HepG2 (cell line): Measurements from ENCODE around the gene FXYD6. TPM values are rescaled to one million over a fixed set of nuclear protein-coding genes. Genes with fewer than 3 reads are reported as not detected.
A peak's percentile ranks its signal among the peaks of the same experiment; 100 is the strongest.

Experiments
- BRCA1 ChIP-seq: sonication (generic); formaldehyde crosslinking; IDR thresholded peaks from 2 replicates; pipeline ENCODE4 v1.4.0; 2020; ENCODE audit warnings: missing genetic modification reagents
- DPF2 ChIP-seq: sonication (generic); formaldehyde crosslinking; IDR thresholded peaks from 2 replicates; pipeline ENCODE4 v1.4.0; 2020; ENCODE audit warnings: mild to moderate bottlenecking, low read depth, missing genetic modification reagents, borderline replicate concordance
- FOSL2 ChIP-seq: sonication (generic); formaldehyde crosslinking; IDR thresholded peaks from 2 replicates; pipeline ENCODE4 v1.4.0; 2020; ENCODE audit warnings: missing genetic modification reagents
- GATAD1 ChIP-seq: IDR thresholded peaks from 2 replicates; pipeline ENCODE4 v1.6.1; 2016; ENCODE audit warnings: missing genetic modification reagents, missing compliant biosample characterization
- GTF2F1 ChIP-seq: fragments of 150-350 bp; IDR thresholded peaks from 2 replicates; pipeline ENCODE4 v1.6.1; 2014; ENCODE audit warnings: low read length
- HOXA7 ChIP-seq: sonication (generic); formaldehyde crosslinking; IDR thresholded peaks from 2 replicates; pipeline ENCODE4 v1.8.1; 2022; ENCODE audit warnings: mild to moderate bottlenecking, missing genetic modification reagents, moderate library complexity
- KAT7 ChIP-seq: IDR thresholded peaks from 2 replicates; pipeline ENCODE4 v1.6.1; 2018; ENCODE audit warnings: borderline replicate concordance, missing compliant biosample characterization
- KMT2B ChIP-seq: IDR thresholded peaks from 2 replicates; pipeline ENCODE4 v1.6.1; 2016; ENCODE audit warnings: missing genetic modification reagents, missing compliant biosample characterization
- MAX ChIP-seq: IDR thresholded peaks from 2 replicates; pipeline ENCODE4 v1.6.1; 2012; ENCODE audit warnings: inconsistent platforms
- MBNL3 ChIP-seq: fragments of 250-450 bp; sonication (Bioruptor Pico); conservative IDR thresholded peaks from 2 replicates; pipeline ENCODE4 v1.8.0; 2022; ENCODE audit warnings: mild to moderate bottlenecking, inconsistent platforms
- NCOA5 ChIP-seq: sonication (generic); formaldehyde crosslinking; IDR thresholded peaks from 2 replicates; pipeline ENCODE4 v1.4.0; 2020; ENCODE audit warnings: missing genetic modification reagents
- NR2F6 ChIP-seq, 2 experiments: IDR thresholded peaks; 2 replicates each; pipeline ENCODE4 v1.6.1; 2016; ENCODE audit warnings: antibody characterized with exemption in 1 of 2, mild to moderate bottlenecking in 1 of 2
- PHF21A ChIP-seq: sonication (generic); formaldehyde crosslinking; IDR thresholded peaks from 2 replicates; pipeline ENCODE4 v1.5.0; 2020; ENCODE audit warnings: mild to moderate bottlenecking, missing genetic modification reagents
- PHF5A ChIP-seq: IDR thresholded peaks from one replicate; pipeline ENCODE4 v1.6.1; 2018; ENCODE audit warnings: low read depth, missing genetic modification reagents; ENCODE audit not compliant: unreplicated experiment
- PRDM4 ChIP-seq: sonication (generic); formaldehyde crosslinking; IDR thresholded peaks from 2 replicates; pipeline ENCODE4 v1.9.0; 2021; ENCODE audit warnings: missing genetic modification reagents, borderline replicate concordance
- RBFOX2 ChIP-seq: fragments of 200-400 bp; formaldehyde crosslinking; IDR thresholded peaks from 2 replicates; pipeline ENCODE4 v1.6.1; 2017; ENCODE audit warnings: low read depth, mild to moderate bottlenecking, low read length
- RORA ChIP-seq: sonication (generic); formaldehyde crosslinking; IDR thresholded peaks from 2 replicates; pipeline ENCODE4 v1.5.0; 2020; ENCODE audit warnings: mild to moderate bottlenecking, missing genetic modification reagents, moderate library complexity
- SETDB1 ChIP-seq: sonication (generic); formaldehyde crosslinking; IDR thresholded peaks from 2 replicates; pipeline ENCODE4 v1.5.1; 2020; ENCODE audit warnings: missing genetic modification reagents, mild to moderate bottlenecking, borderline replicate concordance
- SKI ChIP-seq: fragments of 450-650 bp; IDR thresholded peaks from one replicate; pipeline ENCODE4 v1.6.1; 2018; ENCODE audit warnings: mild to moderate bottlenecking; ENCODE audit not compliant: partially characterized antibody
- SRSF9 ChIP-seq: fragments of 200-400 bp; formaldehyde crosslinking; IDR thresholded peaks from 2 replicates; pipeline ENCODE4 v1.6.1; 2018; ENCODE audit warnings: borderline replicate concordance, mild to moderate bottlenecking, low read depth, low read length; ENCODE audit not compliant: insufficient read depth, poor library complexity, severe bottlenecking
- TEAD2 ChIP-seq: sonication (generic); formaldehyde crosslinking; IDR thresholded peaks from 2 replicates; pipeline ENCODE4 v1.9.0; 2021; ENCODE audit warnings: missing genetic modification reagents
- TGIF2 ChIP-seq: IDR thresholded peaks from 2 replicates; pipeline ENCODE4 v1.6.1; 2016; ENCODE audit warnings: control low read depth, missing compliant biosample characterization
- ZBTB38 ChIP-seq: sonication (generic); formaldehyde crosslinking; IDR thresholded peaks from 2 replicates; pipeline ENCODE4 v1.5.1; 2020; ENCODE audit warnings: mild to moderate bottlenecking, missing genetic modification reagents
- ZNF629 ChIP-seq: sonication (generic); formaldehyde crosslinking; conservative IDR thresholded peaks from 2 replicates; pipeline ENCODE4 v1.5.0; 2020; ENCODE audit warnings: missing genetic modification reagents
- ZNF775 ChIP-seq: sonication (generic); formaldehyde crosslinking; IDR thresholded peaks from 2 replicates; pipeline ENCODE4 v1.4.0; 2020; ENCODE audit warnings: missing genetic modification reagents, mild to moderate bottlenecking, moderate library complexity, borderline replicate concordance
- ZNF883 ChIP-seq: sonication (generic); formaldehyde crosslinking; IDR thresholded peaks from 2 replicates; pipeline ENCODE4 v1.5.1; 2020; ENCODE audit warnings: mild to moderate bottlenecking, missing genetic modification reagents; ENCODE audit errors: not compliant biosample characterization
- ZXDC ChIP-seq: sonication (generic); formaldehyde crosslinking; IDR thresholded peaks from 2 replicates; pipeline ENCODE4 v1.5.0; 2020; ENCODE audit warnings: mild to moderate bottlenecking, missing genetic modification reagents
- ZZZ3 ChIP-seq: sonication (generic); formaldehyde crosslinking; IDR thresholded peaks from 2 replicates; pipeline ENCODE4 v1.4.0; 2020; ENCODE audit warnings: missing genetic modification reagents, mild to moderate bottlenecking, borderline replicate concordance
- polyA plus RNA-seq, 8 experiments: library from polyadenylated mRNA; depleted of rRNA in 3 of 8; stranded (reverse) in 7 of 8; unstranded in 1 of 8; fragments of >200 nt; fragmentation: Illumina TruSeq in 4 of 8; extraction: Trizol in 4 of 8; gene quantifications; 2 replicates each; pipeline versions ENCODE4 v1.2.1 to v1.2.3, GENCODE V29; 2011 to 2016; ENCODE audit warnings: low read depth in 4 of 8, missing spikeins in 1 of 8, mixed read lengths in 1 of 8; ENCODE audit not compliant: insufficient read depth in 1 of 8
- total RNA-seq, 5 experiments: library from RNA; depleted of rRNA; stranded (reverse); fragments of >200 nt; fragmentation: Illumina TruSeq; extraction: Trizol; gene quantifications; 2 replicates each; pipeline ENCODE4 v1.2.3, GENCODE V29; 2016; ENCODE audit warnings: low read depth in 1 of 5

FXYD6 gene
- total and polyA plus RNA-seq, 2 of the 13 experiments (the other 11 are each of a cell fraction or from before 2014, with no cell fraction given), result not detected

GRCh38 chr11:117823294-117823945 lies 53.0 kb downstream of the FXYD6 start (continued):
- no peak for TF ChIP-seq PHF5A (CRISPR knock-in tag)
- TF ChIP-seq SRSF9, result no peak
- peak; percentile 67 for TF ChIP-seq RBFOX2
- no peak for TF ChIP-seq KAT7 (CRISPR knock-in tag)
- TF ChIP-seq SKI, result no peak
- no peak for TF ChIP-seq ZXDC
- no peak for TF ChIP-seq ZNF775 (CRISPR knock-in tag)
- TF ChIP-seq PHF21A, result no peak
- no peak for TF ChIP-seq TEAD2 (CRISPR knock-in tag)
- TF ChIP-seq GATAD1 (CRISPR knock-in tag), result no peak
- TF ChIP-seq HOXA7 (CRISPR knock-in tag), result no peak
- TF ChIP-seq BRCA1 (CRISPR knock-in tag), result no peak
- TF ChIP-seq ZBTB38 (CRISPR knock-in tag), result no peak
- TF ChIP-seq NR2F6 (IDR thresholded peaks at IDR 0.05), result no peak
- no peak for TF ChIP-seq NR2F6 (CRISPR knock-in tag; IDR thresholded peaks at IDR 0.05)
- TF ChIP-seq KMT2B, result no peak
- TF ChIP-seq FOSL2 (CRISPR knock-in tag), result no peak
- no peak for TF ChIP-seq TGIF2 (CRISPR knock-in tag)
- TF ChIP-seq NCOA5, result no peak
- TF ChIP-seq ZNF883 (CRISPR knock-in tag), result peak; percentile 49
- no peak for TF ChIP-seq ZNF629 (CRISPR knock-in tag)
- TF ChIP-seq ZZZ3 (CRISPR knock-in tag), result no peak
- no peak for TF ChIP-seq MAX
- no peak for TF ChIP-seq SETDB1 (CRISPR knock-in tag)
- TF ChIP-seq DPF2 (CRISPR knock-in tag), result no peak
- no peak for TF ChIP-seq PRDM4 (CRISPR knock-in tag)
- no peak for TF ChIP-seq GTF2F1
- TF ChIP-seq MBNL3 (CRISPR knock-in tag), result no peak
- no peak for TF ChIP-seq RORA (CRISPR knock-in tag)
